Panc1 (cell line): ENCODE measurements around the gene ZFAND3. TPM values are rescaled to one million over a fixed set of nuclear protein-coding genes. Genes with fewer than 3 reads are reported as not detected.

Experiments used
- ATAC-seq: fragments of 200-7000 bp; cut with Tn5 transposase; 2 replicates; pipeline ENCODE4 v1.9.1; 2020; ENCODE audit warnings: mild to moderate bottlenecking, moderate library complexity
- BruUV-seq: library from RNA; stranded (reverse); fragments of 400-500 nt; replicated peaks from 2 replicates; lab custom pipeline; 2021; lab: Mats Ljungman, UMichigan
- CTCF ChIA-PET: fragments of 300-600 bp; sonication (Branson Sonifier 250); formaldehyde crosslinking; loops from one replicate; lab custom pipeline; 2022; ENCODE audit warnings: antibody characterized with exemption; lab: Charles Lee
- POLR2A ChIA-PET: fragments of 300-600 bp; sonication (Branson Sonifier 250); formaldehyde crosslinking; loops from one replicate; lab custom pipeline; 2022; ENCODE audit warnings: antibody characterized with exemption; lab: Charles Lee
- DNase-seq: peaks from one replicate; pipeline ENCODE4 v3.0.0-alpha.2; 2010; ENCODE audit warnings: low read depth, low spot score
- H3K27ac ChIP-seq: 2 replicates; pipeline ENCODE4 v1.5.1; 2011; ENCODE audit warnings: mild to moderate bottlenecking, low read length, inconsistent platforms
- H3K27me3 ChIP-seq: fragments of 200-500 bp; sonication (Bioruptor generic); 2 replicates; pipeline ENCODE4 v1.6.0; 2014; ENCODE audit warnings: low read length, inconsistent platforms; ENCODE audit not compliant: control insufficient read depth, insufficient read depth
- H3K36me3 ChIP-seq: fragments of 200-500 bp; sonication (Bioruptor generic); 2 replicates; pipeline ENCODE4 v1.5.1; 2014; ENCODE audit warnings: inconsistent platforms, mild to moderate bottlenecking, low read length, moderate library complexity; ENCODE audit not compliant: control insufficient read depth, insufficient read depth
- H3K4me1 ChIP-seq: 2 replicates; pipeline ENCODE4 v1.5.1; 2011; ENCODE audit warnings: inconsistent platforms, mild to moderate bottlenecking, low read length, moderate library complexity; ENCODE audit not compliant: control insufficient read depth, insufficient read depth
- H3K4me3 ChIP-seq, 2 experiments: 2 replicates each; pipeline ENCODE4 v1.5.1; 2011 to 2012; ENCODE audit warnings: low read depth in 2 of 2, low read length in 2 of 2, mild to moderate bottlenecking in 2 of 2, inconsistent platforms in 1 of 2, moderate library complexity in 1 of 2
- H3K9me3 ChIP-seq: fragments of 200-500 bp; sonication (Bioruptor generic); 2 replicates; pipeline ENCODE4 v1.5.1; 2014; ENCODE audit warnings: low read depth, mild to moderate bottlenecking, inconsistent platforms, low read length, moderate library complexity; ENCODE audit not compliant: control insufficient read depth, insufficient read depth
- POLR2AphosphoS5 ChIP-seq: IDR thresholded peaks from 2 replicates; pipeline ENCODE4 v1.6.1; 2012; ENCODE audit warnings: mild to moderate bottlenecking, low read depth, low read length, moderate library complexity
- SIN3A ChIP-seq: IDR thresholded peaks from 2 replicates; pipeline ENCODE4 v1.6.1; 2012; ENCODE audit warnings: low read depth, mild to moderate bottlenecking, low read length, moderate library complexity, borderline replicate concordance; ENCODE audit not compliant: insufficient read depth
- TCF7L2 ChIP-seq: IDR thresholded peaks from 2 replicates; pipeline ENCODE4 v1.6.1; 2011; ENCODE audit warnings: mild to moderate bottlenecking, low read depth, low read length, inconsistent platforms
- in situ Hi-C: cut with HindIII; loops from 2 replicates; pipeline ENCODE4 v1.10.0; 2016; ENCODE audit warnings: low sequenced_read_pairs, low pct_unique_long_range_greater_than_20kb
- intact Hi-C: fragments of 100-400 bp; cut with micrococcal nuclease; formaldehyde crosslinking; loops from one replicate; pipeline ENCODE4 v1.10.0; 2022; ENCODE audit not compliant: unreplicated experiment
- total RNA-seq: library from RNA; stranded (reverse); gene quantifications from one replicate; pipeline ENCODE4 v1.2.1, GENCODE V29; 2021; ENCODE audit not compliant: unreplicated experiment
- TF ChIP-seq, protein P1 (sequence below): fragments of 450-650 bp; IDR thresholded peaks from 2 replicates; pipeline ENCODE4 v1.5.1; 2017; ENCODE audit warnings: mild to moderate bottlenecking
- TF ChIP-seq, protein P2 (sequence below), 2 experiments: IDR thresholded peaks; 2 replicates each; pipeline ENCODE4 v1.6.1; 2011 to 2012; ENCODE audit warnings: low read depth in 2 of 2, control low read depth in 1 of 2, low read length in 1 of 2, mild to moderate bottlenecking in 1 of 2, moderate library complexity in 1 of 2; ENCODE audit not compliant: insufficient read depth in 1 of 2

Gene ZFAND3
- total RNA-seq, 1 experiment from 2014 or later: 95.9 TPM

DNA sequence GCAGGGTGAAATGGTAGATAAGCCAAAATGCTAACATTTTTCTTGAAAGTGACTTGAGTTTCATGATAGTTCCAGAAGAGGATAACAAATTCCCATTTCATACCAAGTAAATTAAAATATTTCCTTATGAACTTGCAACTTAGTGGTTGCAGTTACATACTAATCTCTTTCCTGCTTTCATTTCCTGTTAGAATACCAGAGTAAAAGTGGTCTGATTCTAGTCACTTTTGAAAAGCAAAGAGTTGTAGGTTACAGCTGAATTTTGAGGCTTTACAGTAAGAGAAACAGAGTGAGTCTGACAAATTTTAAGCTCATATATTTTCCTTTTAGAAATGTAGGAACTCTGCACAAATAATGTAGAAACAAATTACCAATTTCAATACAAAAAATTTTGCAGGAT, 117.4 kb downstream of the ZFAND3 start:
- in situ Hi-C loops: no loop called here
- no TSS peak for BruUV-seq
- no peak overlapping the region for H3K4me3 ChIP-seq
- intact Hi-C loops: no loop called here
- no peaks in the 10 kb centered on the region for H3K27me3 ChIP-seq
- H3K4me1 ChIP-seq: no peaks in the 10 kb centered on the region
- no peaks in the 10 kb centered on the region for H3K9me3 ChIP-seq
- H3K36me3 ChIP-seq: no peaks in the 10 kb centered on the region; the same call in 1 of the 2 replicates
- no peak overlapping the region for H3K27ac ChIP-seq
- ChIA-PET POLR2A (interaction anchor here (0.7 kb wide), 1 partner anchor 59 kb away, joined by 3 read pairs; no protein-coding TSS in a partner anchor), CTCF (no interaction called here)
- TF ChIP-seq POLR2AphosphoS5: no peak
- ATAC-seq: no peak
- DNase-seq: no peak

DNA sequence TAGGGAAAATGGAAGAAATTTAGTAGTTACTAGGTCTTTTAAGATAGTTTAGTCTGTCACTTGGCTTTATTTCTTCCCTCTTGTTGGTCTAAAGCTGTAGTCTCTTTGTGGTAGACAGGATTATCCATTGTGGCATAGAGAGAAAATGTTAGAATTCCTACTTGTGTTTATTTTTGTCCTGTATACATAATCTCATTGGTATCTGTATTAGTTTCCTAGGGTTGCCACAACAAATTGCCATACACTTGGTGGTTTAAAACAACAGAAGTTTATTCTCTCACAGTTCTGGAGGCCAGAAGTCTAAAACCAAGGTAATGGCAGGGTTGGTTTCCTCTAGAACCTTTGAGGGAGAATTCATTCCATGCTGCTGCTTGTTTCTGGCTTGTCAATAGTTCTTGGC, 119.4 kb downstream of the ZFAND3 start:
- TF ChIP-seq, protein P1, sequence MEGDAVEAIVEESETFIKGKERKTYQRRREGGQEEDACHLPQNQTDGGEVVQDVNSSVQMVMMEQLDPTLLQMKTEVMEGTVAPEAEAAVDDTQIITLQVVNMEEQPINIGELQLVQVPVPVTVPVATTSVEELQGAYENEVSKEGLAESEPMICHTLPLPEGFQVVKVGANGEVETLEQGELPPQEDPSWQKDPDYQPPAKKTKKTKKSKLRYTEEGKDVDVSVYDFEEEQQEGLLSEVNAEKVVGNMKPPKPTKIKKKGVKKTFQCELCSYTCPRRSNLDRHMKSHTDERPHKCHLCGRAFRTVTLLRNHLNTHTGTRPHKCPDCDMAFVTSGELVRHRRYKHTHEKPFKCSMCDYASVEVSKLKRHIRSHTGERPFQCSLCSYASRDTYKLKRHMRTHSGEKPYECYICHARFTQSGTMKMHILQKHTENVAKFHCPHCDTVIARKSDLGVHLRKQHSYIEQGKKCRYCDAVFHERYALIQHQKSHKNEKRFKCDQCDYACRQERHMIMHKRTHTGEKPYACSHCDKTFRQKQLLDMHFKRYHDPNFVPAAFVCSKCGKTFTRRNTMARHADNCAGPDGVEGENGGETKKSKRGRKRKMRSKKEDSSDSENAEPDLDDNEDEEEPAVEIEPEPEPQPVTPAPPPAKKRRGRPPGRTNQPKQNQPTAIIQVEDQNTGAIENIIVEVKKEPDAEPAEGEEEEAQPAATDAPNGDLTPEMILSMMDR: no peak
- TF ChIP-seq TCF7L2: no peak
- no peak for TF ChIP-seq SIN3A
- no peak for TF ChIP-seq POLR2AphosphoS5
- TF ChIP-seq, protein P2, sequence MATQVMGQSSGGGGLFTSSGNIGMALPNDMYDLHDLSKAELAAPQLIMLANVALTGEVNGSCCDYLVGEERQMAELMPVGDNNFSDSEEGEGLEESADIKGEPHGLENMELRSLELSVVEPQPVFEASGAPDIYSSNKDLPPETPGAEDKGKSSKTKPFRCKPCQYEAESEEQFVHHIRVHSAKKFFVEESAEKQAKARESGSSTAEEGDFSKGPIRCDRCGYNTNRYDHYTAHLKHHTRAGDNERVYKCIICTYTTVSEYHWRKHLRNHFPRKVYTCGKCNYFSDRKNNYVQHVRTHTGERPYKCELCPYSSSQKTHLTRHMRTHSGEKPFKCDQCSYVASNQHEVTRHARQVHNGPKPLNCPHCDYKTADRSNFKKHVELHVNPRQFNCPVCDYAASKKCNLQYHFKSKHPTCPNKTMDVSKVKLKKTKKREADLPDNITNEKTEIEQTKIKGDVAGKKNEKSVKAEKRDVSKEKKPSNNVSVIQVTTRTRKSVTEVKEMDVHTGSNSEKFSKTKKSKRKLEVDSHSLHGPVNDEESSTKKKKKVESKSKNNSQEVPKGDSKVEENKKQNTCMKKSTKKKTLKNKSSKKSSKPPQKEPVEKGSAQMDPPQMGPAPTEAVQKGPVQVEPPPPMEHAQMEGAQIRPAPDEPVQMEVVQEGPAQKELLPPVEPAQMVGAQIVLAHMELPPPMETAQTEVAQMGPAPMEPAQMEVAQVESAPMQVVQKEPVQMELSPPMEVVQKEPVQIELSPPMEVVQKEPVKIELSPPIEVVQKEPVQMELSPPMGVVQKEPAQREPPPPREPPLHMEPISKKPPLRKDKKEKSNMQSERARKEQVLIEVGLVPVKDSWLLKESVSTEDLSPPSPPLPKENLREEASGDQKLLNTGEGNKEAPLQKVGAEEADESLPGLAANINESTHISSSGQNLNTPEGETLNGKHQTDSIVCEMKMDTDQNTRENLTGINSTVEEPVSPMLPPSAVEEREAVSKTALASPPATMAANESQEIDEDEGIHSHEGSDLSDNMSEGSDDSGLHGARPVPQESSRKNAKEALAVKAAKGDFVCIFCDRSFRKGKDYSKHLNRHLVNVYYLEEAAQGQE (IDR thresholded peaks at IDR 0.05; ENCODE audit: insufficient read depth in 1 of 2, low read depth in 2 of 2, low read length in 1 of 2): no peak
- H3K4me3 ChIP-seq: no peak overlapping the region
- intact Hi-C loops: no loop called here
- ATAC-seq (no peak), DNase-seq (no peak)
- H3K27me3 ChIP-seq: no peaks in the 10 kb centered on the region
- POLR2A ChIA-PET: no interaction called here
- BruUV-seq: TSS peak; percentile 8
- peaks cover 4% of the 10 kb centered on the region; the same call in 1 of the 2 replicates for H3K4me1 ChIP-seq
- in situ Hi-C loops: no loop called here
- no peaks in the 10 kb centered on the region; the same call in 1 of the 2 replicates for H3K36me3 ChIP-seq
- H3K27ac ChIP-seq: no peak overlapping the region
- no peaks in the 10 kb centered on the region for H3K9me3 ChIP-seq
- CTCF ChIA-PET: no interaction called here

DNA sequence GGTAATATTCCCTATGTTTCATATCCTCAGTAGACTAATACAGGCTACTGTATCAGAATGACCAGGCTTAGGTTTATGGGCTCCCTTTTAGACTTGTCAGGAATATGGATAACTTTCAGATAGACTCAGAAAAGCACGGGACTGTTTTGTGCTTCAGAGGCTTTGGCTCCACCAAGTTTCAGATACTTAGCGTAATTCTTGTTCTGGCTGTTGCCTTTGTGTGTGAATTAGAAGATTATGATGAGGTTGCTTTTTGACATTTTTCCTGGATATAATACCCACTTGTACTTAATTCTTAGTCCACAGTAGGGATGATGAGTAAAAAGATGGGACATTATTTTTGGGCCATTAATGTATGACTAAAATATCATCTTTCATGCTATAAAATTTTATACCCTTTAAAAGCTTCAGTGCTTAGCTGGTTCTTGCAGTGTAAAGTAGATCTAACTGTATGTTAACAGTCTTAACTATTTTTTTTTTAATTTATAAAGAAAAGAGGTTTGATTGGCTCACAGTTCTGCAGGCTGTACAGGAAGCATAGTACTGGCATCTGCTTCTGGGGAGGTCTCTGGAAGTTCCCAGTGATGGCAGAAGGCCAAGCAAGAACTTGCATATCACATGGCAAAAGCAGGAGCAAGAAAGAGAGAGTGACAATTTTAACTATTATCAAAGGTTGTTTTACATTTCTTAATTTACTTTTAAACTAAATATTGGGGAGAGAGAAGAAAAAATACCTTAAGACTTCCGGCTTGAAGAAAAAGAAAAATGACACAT, 120.7 kb downstream of the ZFAND3 start:
- CTCF ChIA-PET: interaction anchor here (0.6 kb wide), 1 partner anchor 564 kb away, joined by 6 read pairs; no protein-coding TSS in a partner anchor
- H3K36me3 ChIP-seq: no peaks in the 10 kb centered on the region; the same call in 1 of the 2 replicates
- H3K4me1 ChIP-seq: peaks cover 4% of the 10 kb centered on the region; the same call in 1 of the 2 replicates
- no peak for TF ChIP-seq TCF7L2
- TF ChIP-seq SIN3A: no peak
- TF ChIP-seq, protein P2 (IDR thresholded peaks at IDR 0.05; ENCODE audit: insufficient read depth in 1 of 2, low read depth in 2 of 2, low read length in 1 of 2): no peak
- TF ChIP-seq, protein P1: no peak
- TF ChIP-seq POLR2AphosphoS5: no peak
- POLR2A ChIA-PET: no interaction called here
- H3K27me3 ChIP-seq: no peaks in the 10 kb centered on the region
- intact Hi-C loops: no loop called here
- no peak overlapping the region for H3K27ac ChIP-seq
- no peak overlapping the region for H3K4me3 ChIP-seq
- DNase-seq (no peak), ATAC-seq (no peak)
- BruUV-seq: no TSS peak
- in situ Hi-C loops: no loop called here
- no peaks in the 10 kb centered on the region for H3K9me3 ChIP-seq
